GM10266 (cell line): ENCODE results near the gene RGS2.

ENCODE experiments used
- DNase-seq: peaks from one replicate; pipeline ENCODE4 v3.0.0; 2012; ENCODE audit errors: extremely low spot score
- TF ChIP-seq, protein P1 (sequence below): IDR thresholded peaks from 2 replicates; pipeline ENCODE4 v1.5.1; 2012; ENCODE audit warnings: mild to moderate bottlenecking, low read depth; ENCODE audit not compliant: control insufficient read depth, insufficient read depth; ENCODE audit errors: missing control alignments

The RGS2 gene

DNA sequence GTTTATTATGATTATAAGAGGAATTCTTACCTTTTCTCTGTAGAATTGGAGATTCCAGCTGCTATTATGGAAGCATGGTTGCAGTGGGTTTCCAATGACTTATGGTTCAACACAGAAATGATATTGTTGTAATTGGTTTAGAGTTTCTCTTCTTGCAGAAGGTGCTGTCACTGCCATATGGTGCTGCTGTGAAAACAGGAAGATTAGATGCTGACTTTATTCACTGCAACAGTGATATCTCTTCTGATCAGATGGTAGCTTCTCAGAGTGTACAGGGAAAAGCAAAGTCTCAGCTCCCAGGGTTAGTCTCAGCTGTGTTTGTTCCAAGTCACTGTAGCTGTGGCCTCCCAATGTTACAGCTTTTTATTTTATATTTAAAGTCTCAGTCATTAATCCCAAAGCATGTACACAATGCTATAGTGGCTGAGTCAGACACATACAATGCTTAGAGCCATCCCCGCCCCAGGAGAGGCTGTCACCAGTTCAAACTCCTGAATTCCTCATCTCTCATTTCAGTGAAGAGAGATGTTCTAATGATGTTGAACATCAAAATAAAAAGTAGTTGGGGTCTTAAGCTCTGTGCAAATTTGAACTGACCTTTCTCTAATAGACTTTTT is 42.7 kb upstream of the RGS2 start:
- DNase-seq: no peak
- TF ChIP-seq, protein P1, sequence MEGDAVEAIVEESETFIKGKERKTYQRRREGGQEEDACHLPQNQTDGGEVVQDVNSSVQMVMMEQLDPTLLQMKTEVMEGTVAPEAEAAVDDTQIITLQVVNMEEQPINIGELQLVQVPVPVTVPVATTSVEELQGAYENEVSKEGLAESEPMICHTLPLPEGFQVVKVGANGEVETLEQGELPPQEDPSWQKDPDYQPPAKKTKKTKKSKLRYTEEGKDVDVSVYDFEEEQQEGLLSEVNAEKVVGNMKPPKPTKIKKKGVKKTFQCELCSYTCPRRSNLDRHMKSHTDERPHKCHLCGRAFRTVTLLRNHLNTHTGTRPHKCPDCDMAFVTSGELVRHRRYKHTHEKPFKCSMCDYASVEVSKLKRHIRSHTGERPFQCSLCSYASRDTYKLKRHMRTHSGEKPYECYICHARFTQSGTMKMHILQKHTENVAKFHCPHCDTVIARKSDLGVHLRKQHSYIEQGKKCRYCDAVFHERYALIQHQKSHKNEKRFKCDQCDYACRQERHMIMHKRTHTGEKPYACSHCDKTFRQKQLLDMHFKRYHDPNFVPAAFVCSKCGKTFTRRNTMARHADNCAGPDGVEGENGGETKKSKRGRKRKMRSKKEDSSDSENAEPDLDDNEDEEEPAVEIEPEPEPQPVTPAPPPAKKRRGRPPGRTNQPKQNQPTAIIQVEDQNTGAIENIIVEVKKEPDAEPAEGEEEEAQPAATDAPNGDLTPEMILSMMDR: no peak

DNA sequence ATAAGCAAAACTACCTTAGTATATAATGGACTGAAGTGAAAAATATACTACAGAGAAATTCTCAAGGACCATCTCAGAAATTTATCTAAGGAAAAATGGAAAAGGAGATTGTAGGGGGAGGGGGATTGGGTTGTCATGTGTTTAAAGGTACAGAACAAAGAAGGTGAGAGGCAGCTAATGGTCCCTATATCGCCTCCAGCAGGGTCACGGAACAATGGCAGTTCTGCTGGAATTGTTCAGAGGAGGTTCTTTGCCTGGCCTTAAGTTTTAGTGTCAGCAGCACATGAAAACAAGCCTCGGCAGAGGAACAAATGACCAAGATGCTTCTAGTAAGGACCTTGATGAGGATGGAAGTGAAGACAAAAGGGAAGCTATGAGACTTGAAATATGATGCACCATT is 42.0 kb upstream of the RGS2 start:
- TF ChIP-seq, protein P1: no peak
- no peak for DNase-seq

DNA sequence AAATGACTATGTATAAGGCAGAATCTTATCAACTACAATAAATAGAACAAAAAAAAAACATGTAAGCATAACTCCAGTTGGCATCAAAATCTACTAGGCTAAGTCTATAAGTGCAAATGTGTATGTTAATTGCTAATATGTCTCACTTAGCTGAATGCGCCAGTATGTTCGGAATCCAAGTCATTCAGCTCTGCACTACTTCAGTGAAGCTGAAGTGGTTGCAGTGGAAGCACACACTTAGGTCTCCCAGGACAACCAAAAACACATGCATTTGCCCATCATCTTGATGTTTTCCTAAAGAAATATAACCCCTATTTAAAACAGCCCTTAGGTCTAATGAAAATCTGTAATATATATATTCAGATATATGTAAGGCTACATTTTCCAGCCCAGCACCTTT is 41.0 kb upstream of the RGS2 start:
- TF ChIP-seq, protein P1: no peak

DNA sequence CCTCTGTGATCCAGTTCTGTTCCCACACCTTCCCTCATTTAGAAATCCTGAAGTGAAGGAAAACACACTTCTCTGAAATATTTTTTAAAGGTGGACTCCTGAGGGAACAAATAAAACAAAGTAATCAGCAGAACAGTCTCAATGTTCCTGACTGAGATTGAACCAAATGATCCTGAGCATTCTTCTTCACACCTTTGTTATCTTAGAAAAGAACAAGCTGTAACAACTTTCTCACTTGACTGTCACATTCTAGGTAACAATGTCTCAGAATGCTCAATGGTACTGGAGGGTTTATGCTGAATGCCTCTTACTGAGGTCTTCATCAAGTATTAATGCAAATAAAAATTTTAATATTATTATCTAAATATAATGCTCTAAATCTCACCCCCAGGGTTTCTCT is 40.4 kb upstream of the RGS2 start:
- TF ChIP-seq, protein P1: no peak

More for the DNA sequence above, 41.0 kb upstream of the RGS2 start:
- DNase-seq: no peak

DNA sequence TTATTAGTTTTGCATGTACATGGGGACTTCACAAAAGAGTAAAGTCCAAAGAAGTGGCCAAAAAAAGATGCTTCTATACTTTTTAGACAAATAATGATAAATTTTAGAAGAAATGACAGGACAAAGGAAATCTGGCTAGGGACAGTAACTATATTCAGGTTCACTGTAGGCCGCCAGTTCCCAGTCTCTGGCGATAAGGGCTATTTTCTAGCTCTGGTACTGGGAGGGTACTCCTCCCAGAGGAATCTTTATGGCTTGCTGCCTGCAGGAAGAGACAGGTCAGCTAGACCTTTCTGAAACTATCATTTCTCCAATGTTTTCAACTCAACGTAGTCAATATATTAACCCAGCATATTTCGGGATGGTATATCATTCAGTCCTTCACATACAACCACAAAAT is 37.5 kb upstream of the RGS2 start:
- TF ChIP-seq, protein P1: no peak
- DNase-seq: no peak

More for the DNA sequence above, 40.4 kb upstream of the RGS2 start:
- DNase-seq: no peak

DNA sequence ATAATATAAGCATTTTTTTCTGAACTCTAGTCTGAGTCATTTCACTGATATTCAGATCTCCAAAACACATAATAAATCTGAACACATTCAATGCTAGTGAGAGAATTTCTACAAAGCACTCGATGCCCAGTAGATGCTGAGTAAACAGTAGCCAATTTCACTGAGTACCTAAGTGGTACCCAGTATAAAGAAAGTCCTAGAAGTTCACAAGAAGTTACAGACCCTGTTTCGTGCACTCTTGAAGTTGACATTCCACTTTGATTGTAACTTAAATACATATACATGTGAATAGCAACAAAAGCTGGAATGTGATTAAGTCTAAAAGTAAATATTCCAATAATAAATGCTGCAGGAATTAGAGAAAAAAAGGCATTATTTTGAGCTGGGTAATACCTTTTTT is 33.2 kb upstream of the RGS2 start:
- no peak for DNase-seq
- TF ChIP-seq, protein P1: no peak

DNA sequence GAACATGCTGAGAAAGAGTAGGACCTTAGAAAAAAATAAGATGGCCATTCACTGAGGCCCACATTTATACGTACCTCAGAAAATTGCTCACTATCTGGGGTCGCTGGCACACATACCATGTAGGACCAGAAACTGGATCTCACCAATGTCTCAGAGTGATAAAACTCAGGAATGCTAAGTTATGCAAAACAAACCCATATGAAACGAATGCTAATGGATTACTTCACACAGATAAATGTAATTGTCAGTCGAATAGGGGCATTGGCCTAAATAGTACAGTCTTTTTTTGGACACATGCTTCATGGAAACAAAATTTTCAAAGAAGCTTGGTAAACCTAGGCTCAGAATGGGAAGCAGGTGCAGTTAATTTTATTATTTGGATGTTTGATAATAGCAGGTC is 32.6 kb upstream of the RGS2 start:
- TF ChIP-seq, protein P1: no peak
- no peak for DNase-seq
